ENCODE results near the gene RAB6A.

Gene RAB6A

GRCh38 chr11:73625696-73626318 lies 135.1 kb downstream of the RAB6A start:
- peaks cover 19% of the 10 kb centered on the region for H3K27me3 ChIP-seq (ENCODE audit: control insufficient read depth, low read length)
- H4K20me1 ChIP-seq (ENCODE audit: control insufficient read depth, insufficient read depth, low read depth, low read length), result no peaks in the 10 kb centered on the region
- no peaks in the 10 kb centered on the region for H3K36me3 ChIP-seq (ENCODE audit: control insufficient read depth, low read length)
- TF ChIP-seq EZH2phosphoT487 (IDR thresholded peaks at IDR 0.05; ENCODE audit: borderline replicate concordance, low read length) (no peak), CTCF (IDR thresholded peaks at IDR 0.05; ENCODE audit: low read depth, low read length, poor library complexity, severe bottlenecking) (peak; percentile 79)
- peak overlapping the region; percentile 55 for H3K4me2 ChIP-seq (ENCODE audit: low read length)
- peaks cover 21% of the 10 kb centered on the region for H3K4me1 ChIP-seq (ENCODE audit: control insufficient read depth, low read length)
- H3F3A ChIP-seq (ENCODE audit: control insufficient read depth, insufficient read depth), result no peaks in the 10 kb centered on the region
- H3K79me2 ChIP-seq (ENCODE audit: control insufficient read depth, low read length), result no peaks in the 10 kb centered on the region
- H3K9me3 ChIP-seq (ENCODE audit: control insufficient read depth, insufficient read depth, low read length), result no peaks in the 10 kb centered on the region
- no peaks in the 10 kb centered on the region for H3K9me2 ChIP-seq (replicated peaks; ENCODE audit: control insufficient read depth, low read length)
- H3K4me3 ChIP-seq (ENCODE audit: low read length), result no peak overlapping the region
- H3K27ac ChIP-seq (ENCODE audit: low read depth, low read length), result no peak overlapping the region
